Cardiac fibroblast (primary cell): ENCODE measurements around the gene TSPAN18.

Source experiments
- DNase-seq, 2 donors: peaks; one replicate each; pipeline versions ENCODE4 v3.0.0 to v3.0.0-alpha.2; 2010; ENCODE audit warnings: low read depth in 2 of 2
- H3K4me3 ChIP-seq, 2 donors: replicated peaks in 1 of 2; 1 replicate in 1 of 2; 2 replicates in 1 of 2; pipeline ENCODE4 v1.5.1; 2011; ENCODE audit warnings: low read depth in 2 of 2, low read length in 2 of 2, mild to moderate bottlenecking in 2 of 2, moderate library complexity in 1 of 2
- TF ChIP-seq, protein P1 (sequence below): IDR thresholded peaks from one replicate; pipeline ENCODE4 v1.5.1; 2011; ENCODE audit warnings: low read depth, mild to moderate bottlenecking, low read length, inconsistent platforms

TSPAN18 gene

DNA sequence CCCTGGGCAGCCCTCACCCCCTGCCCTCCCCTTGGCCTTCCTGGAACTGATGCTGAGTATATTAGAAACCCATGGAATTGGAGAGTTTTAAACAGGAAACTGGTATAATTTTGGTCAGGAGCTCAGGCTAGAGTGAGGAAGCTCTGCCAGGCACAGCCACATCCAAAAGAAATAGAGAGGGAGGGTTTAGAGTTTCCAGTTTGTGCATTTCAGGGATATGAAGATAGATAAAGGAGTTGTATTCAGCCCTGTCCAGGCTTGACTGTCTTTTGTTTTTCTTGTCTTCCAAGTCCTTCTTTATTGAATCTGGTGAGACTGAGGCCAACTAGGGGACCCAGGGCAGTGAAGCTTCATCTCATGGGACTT, 71.8 kb downstream of the TSPAN18 start:
- no peak overlapping the region for H3K4me3 ChIP-seq

GRCh38 chr11:44799012-44799411, 72.2 kb downstream of the TSPAN18 start:
- DNase-seq = no peak
- TF ChIP-seq, protein P1, sequence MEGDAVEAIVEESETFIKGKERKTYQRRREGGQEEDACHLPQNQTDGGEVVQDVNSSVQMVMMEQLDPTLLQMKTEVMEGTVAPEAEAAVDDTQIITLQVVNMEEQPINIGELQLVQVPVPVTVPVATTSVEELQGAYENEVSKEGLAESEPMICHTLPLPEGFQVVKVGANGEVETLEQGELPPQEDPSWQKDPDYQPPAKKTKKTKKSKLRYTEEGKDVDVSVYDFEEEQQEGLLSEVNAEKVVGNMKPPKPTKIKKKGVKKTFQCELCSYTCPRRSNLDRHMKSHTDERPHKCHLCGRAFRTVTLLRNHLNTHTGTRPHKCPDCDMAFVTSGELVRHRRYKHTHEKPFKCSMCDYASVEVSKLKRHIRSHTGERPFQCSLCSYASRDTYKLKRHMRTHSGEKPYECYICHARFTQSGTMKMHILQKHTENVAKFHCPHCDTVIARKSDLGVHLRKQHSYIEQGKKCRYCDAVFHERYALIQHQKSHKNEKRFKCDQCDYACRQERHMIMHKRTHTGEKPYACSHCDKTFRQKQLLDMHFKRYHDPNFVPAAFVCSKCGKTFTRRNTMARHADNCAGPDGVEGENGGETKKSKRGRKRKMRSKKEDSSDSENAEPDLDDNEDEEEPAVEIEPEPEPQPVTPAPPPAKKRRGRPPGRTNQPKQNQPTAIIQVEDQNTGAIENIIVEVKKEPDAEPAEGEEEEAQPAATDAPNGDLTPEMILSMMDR = no peak
- no peak overlapping the region for H3K4me3 ChIP-seq

More for the DNA sequence above, 71.8 kb downstream of the TSPAN18 start:
- TF ChIP-seq, protein P1 = no peak
- no peak for DNase-seq

GRCh38 chr11:44802347-44802746, 75.6 kb downstream of the TSPAN18 start:
- no peak overlapping the region for H3K4me3 ChIP-seq
- TF ChIP-seq, protein P1 = no peak
- DNase-seq = no peak

DNA sequence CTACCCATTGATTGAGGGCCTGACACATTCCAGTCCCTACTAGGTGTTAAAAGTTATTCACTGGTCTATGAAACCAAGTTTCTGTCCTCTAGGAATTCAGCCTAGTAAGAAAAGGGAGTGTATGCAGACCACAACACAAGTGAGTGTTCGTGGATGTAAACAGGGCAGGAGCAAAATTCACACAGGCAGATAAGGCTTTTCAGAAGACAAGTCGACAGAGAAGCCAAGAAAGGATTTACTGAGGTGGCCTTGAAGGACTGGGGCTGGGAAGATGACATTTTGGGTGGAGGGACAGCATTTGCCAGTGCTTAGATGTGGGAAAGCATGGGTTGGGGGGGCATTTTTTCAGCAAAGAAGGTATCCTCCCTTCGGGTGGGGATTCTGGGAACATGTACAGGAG, 76.2 kb downstream of the TSPAN18 start:
- DNase-seq = no peak
- TF ChIP-seq, protein P1 = no peak
- no peak overlapping the region for H3K4me3 ChIP-seq

DNA sequence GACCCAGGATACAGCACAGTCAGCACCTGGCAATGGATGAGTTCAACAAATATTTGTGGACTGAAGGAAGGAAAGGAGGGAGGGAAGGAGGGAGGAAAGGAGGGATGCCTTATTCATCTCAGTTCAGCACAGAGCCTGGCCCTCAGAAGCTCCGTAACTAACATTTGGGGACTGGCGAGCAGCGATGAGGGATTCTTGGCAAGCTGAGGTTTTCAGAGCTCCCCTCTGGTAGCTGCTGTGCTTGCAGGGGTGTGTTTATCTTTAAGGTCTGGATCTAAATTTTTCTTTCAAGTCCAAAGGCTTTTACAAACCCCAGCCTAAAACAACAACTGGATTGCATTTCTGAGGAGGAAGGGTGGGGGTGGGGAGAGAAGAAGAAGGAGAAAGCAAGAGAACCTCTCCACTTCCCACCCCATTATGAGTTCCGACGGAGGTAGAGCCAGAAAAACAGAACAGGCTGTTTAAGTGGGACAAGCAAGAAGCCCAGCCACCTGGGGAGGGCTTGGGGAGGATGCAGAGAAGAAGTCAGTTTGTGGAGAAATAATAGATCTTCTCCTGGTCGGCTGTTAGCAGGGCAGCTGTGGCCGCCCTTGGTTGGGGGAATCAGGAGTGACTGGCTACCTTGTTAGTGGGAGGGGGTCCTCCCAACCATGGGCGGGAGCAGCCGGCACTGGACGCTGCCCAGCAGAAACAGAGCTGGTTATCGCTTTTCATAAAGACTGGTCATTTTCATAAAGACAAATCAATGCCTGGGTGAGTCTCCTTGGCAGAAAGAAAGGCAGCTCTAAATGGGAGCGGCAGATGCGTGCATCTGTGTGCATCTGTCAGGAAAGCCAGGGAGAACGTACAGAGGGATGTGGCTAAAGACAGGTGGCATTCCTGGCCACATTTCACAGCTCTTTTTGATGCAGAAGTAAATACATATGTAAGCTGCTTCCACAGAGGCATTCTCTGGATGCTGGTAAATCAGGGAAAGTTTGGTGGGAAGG, 78.0 kb downstream of the TSPAN18 start:
- no peak overlapping the region for H3K4me3 ChIP-seq
- no peak for DNase-seq
- TF ChIP-seq, protein P1 = no peak

- TF ChIP-seq, protein P1 = no peak
- no peak overlapping the region for H3K4me3 ChIP-seq
- DNase-seq = no peak
These were observed 78.8 kb downstream of the TSPAN18 start for GRCh38 chr11:44805596-44805995.
